ENCODE measurements around the gene PREX1. TPM values are rescaled to one million over a fixed set of nuclear protein-coding genes. Genes with fewer than 3 reads are reported as not detected.
A peak's percentile ranks its signal among the peaks of the same experiment; 100 is the strongest.

PREX1 gene
- total RNA-seq, 1 experiment from 2014 or later: 9.5 TPM

DNA sequence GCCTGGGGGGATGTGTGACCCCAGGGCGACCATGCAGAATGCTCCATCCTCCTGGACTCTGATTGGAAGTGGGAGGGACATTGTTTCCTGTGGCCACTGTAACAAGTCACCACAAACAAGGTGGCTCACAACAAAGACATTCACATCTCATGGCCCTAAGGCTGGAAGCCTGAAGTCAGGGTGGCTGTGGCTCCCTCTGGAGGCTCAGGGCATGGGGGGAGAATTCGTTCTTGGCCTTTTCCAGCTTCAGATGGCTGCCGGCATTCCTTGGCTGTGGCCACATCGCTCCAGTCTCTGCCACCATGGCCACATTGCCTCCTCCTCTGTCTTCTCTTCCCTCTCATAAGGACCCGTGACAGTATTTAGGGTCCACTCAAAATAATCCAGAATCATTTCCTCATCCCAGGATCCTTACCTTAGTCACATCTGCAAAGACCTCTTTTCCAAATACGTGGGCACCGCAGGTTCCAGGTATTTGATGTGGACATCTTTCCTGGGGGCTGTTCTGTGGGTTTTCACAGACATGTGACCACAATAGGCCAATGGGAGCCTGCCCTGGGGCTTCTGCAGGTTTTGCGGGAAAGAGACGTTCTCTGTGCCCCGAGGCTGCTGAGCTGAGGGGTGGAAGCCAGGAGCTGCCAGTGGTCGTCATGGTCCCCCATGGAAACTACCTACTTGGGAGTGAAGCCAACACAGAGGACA is 249.3 kb downstream of the PREX1 start:
- TF ChIP-seq, protein P1, sequence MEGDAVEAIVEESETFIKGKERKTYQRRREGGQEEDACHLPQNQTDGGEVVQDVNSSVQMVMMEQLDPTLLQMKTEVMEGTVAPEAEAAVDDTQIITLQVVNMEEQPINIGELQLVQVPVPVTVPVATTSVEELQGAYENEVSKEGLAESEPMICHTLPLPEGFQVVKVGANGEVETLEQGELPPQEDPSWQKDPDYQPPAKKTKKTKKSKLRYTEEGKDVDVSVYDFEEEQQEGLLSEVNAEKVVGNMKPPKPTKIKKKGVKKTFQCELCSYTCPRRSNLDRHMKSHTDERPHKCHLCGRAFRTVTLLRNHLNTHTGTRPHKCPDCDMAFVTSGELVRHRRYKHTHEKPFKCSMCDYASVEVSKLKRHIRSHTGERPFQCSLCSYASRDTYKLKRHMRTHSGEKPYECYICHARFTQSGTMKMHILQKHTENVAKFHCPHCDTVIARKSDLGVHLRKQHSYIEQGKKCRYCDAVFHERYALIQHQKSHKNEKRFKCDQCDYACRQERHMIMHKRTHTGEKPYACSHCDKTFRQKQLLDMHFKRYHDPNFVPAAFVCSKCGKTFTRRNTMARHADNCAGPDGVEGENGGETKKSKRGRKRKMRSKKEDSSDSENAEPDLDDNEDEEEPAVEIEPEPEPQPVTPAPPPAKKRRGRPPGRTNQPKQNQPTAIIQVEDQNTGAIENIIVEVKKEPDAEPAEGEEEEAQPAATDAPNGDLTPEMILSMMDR (IDR thresholded peaks at IDR 0.05; ENCODE audit: insufficient read depth in 1 of 2, low read depth in 1 of 2, low read length in 1 of 2, severe bottlenecking in 1 of 2, unreplicated experiment in 1 of 2): peak; percentile 10 to 41
- ChIA-PET POLR2A (interaction anchor here (0.6 kb wide), 1 partner anchor 38 kb away, joined by 3 read pairs; no protein-coding TSS in a partner anchor), CTCF (interaction anchor here (1.1 kb wide), 1 partner anchor 42 kb away, joined by 4 read pairs; no protein-coding TSS in a partner anchor)
- Mint-ChIP-seq H3K4me3 (ENCODE audit: unreplicated experiment) (no peak overlapping the region), H3K4me1 (ENCODE audit: low read depth, unreplicated experiment) (no peaks in the 10 kb centered on the region), H3K9me3 (ENCODE audit: unreplicated experiment) (no peaks in the 10 kb centered on the region), H3K27me3 (ENCODE audit: insufficient read depth, unreplicated experiment) (no peaks in the 10 kb centered on the region), H3K27ac (ENCODE audit: unreplicated experiment) (no peak overlapping the region), H3K36me3 (ENCODE audit: insufficient read depth, unreplicated experiment) (no peaks in the 10 kb centered on the region)
- no TSS peak for BruUV-seq (replicated peaks)
- no peaks in the 10 kb centered on the region; the same call in 1 of the 2 replicates for H3K4me1 ChIP-seq
- H3K27me3 ChIP-seq (replicated peaks; ENCODE audit: control insufficient read depth, insufficient read depth, low read length): no peaks in the 10 kb centered on the region
- intact Hi-C loops (cut with micrococcal nuclease; ENCODE audit: unreplicated experiment): loop anchor here (5.0 kb wide), 1 partner anchor 91 kb away; no protein-coding TSS in a partner anchor
- H3K4me3 ChIP-seq (ENCODE audit: low read depth, low read length): no peak overlapping the region
- H3K36me3 ChIP-seq (ENCODE audit: control insufficient read depth, insufficient read depth, low read length): no peaks in the 10 kb centered on the region
- DNase-seq: peak in 1 of 2 experiments; percentile 45
- H3K9me3 ChIP-seq: no peaks in the 10 kb centered on the region

DNA sequence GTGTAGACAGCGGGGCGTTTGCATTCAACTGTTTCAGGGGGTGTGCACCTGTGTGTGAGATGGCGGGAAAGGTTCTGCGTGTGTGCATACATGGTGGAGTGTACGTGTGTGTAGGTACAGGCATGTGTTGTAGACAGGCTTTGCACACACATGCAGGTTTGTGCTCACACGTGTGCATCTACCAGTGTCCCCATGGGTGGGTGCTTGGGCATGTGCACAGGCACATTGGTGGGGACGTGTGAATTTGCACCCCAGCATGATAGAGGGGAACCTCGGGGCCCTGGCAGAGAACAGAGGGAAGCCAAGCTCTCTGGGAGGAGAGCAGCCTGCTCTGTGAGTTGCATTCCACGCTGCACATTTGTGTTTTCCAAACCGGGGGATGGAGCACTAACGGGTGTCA is 250.2 kb downstream of the PREX1 start:
- TF ChIP-seq, protein P1 (IDR thresholded peaks at IDR 0.05; ENCODE audit: insufficient read depth in 1 of 2, low read depth in 1 of 2, low read length in 1 of 2, severe bottlenecking in 1 of 2, unreplicated experiment in 1 of 2): no peak
- Mint-ChIP-seq H3K27me3 (ENCODE audit: insufficient read depth, unreplicated experiment) (no peaks in the 10 kb centered on the region), H3K36me3 (ENCODE audit: insufficient read depth, unreplicated experiment) (no peaks in the 10 kb centered on the region), H3K4me1 (ENCODE audit: low read depth, unreplicated experiment) (no peaks in the 10 kb centered on the region), H3K9me3 (ENCODE audit: unreplicated experiment) (no peaks in the 10 kb centered on the region), H3K27ac (ENCODE audit: unreplicated experiment) (no peak overlapping the region), H3K4me3 (ENCODE audit: unreplicated experiment) (no peak overlapping the region)
- intact Hi-C loops (cut with micrococcal nuclease; ENCODE audit: unreplicated experiment): loop anchor here (5.0 kb wide), 1 partner anchor 90 kb away; no protein-coding TSS in a partner anchor
- ChIA-PET CTCF (no interaction called here), POLR2A (interaction anchor here (0.6 kb wide), 1 partner anchor 14 kb away, joined by 4 read pairs; no protein-coding TSS in a partner anchor)
- no peak for DNase-seq
- no peaks in the 10 kb centered on the region for H3K27me3 ChIP-seq (replicated peaks; ENCODE audit: control insufficient read depth, insufficient read depth, low read length)
- H3K4me3 ChIP-seq (ENCODE audit: low read depth, low read length): no peak overlapping the region
- no peaks in the 10 kb centered on the region for H3K36me3 ChIP-seq (ENCODE audit: control insufficient read depth, insufficient read depth, low read length)
- no TSS peak for BruUV-seq (replicated peaks)
- no peaks in the 10 kb centered on the region; the same call in 1 of the 2 replicates for H3K4me1 ChIP-seq
- H3K9me3 ChIP-seq: no peaks in the 10 kb centered on the region

DNA sequence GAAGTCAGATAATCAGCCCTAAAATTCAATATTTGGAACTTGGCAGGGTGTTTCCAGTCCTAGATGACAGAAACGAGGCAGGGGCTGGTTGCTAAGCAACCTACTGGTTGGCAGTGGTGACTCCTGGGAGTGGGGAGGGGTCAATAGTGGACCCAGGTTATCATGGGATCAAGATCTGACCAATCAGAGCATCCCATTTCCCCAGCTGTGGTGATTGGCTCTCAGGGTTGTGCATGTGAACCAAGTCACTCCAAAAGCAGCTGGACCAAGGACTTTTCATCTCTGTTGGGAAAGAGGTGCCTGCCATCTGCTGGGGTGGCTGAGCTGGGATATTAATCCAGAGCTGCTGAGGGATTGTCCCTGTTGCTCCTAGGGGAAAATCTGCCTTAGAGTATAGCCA is 253.4 kb downstream of the PREX1 start:
- Histone ChIP-seq H3K27me3 (replicated peaks; ENCODE audit: control insufficient read depth, insufficient read depth, low read length) (no peaks in the 10 kb centered on the region), H3K4me1 (0 out of 2 replicates have a peak, but pooled peaks cover 4% of the 10 kb centered on the region), H3K4me3 (ENCODE audit: low read depth, low read length) (no peak overlapping the region), H3K36me3 (ENCODE audit: control insufficient read depth, insufficient read depth, low read length) (no peaks in the 10 kb centered on the region), H3K9me3 (no peaks in the 10 kb centered on the region)
- Mint-ChIP-seq H3K4me1 (ENCODE audit: low read depth, unreplicated experiment) (no peaks in the 10 kb centered on the region), H3K9me3 (ENCODE audit: unreplicated experiment) (no peaks in the 10 kb centered on the region), H3K36me3 (ENCODE audit: insufficient read depth, unreplicated experiment) (no peaks in the 10 kb centered on the region), H3K27me3 (ENCODE audit: insufficient read depth, unreplicated experiment) (no peaks in the 10 kb centered on the region), H3K4me3 (ENCODE audit: unreplicated experiment) (no peak overlapping the region), H3K27ac (ENCODE audit: unreplicated experiment) (no peak overlapping the region)
- intact Hi-C loops (cut with micrococcal nuclease; ENCODE audit: unreplicated experiment): no loop called here
- TF ChIP-seq, protein P1 (IDR thresholded peaks at IDR 0.05; ENCODE audit: insufficient read depth in 1 of 2, low read depth in 1 of 2, low read length in 1 of 2, severe bottlenecking in 1 of 2, unreplicated experiment in 1 of 2): no peak
- DNase-seq: peak; percentile 71 to 82
- no TSS peak for BruUV-seq (replicated peaks)
- CTCF ChIA-PET: interaction anchor here (1.6 kb wide), 1 partner anchor 46 kb away, joined by 7 read pairs; no protein-coding TSS in a partner anchor
- POLR2A ChIA-PET: no interaction called here

Other genes starting within 250 kb of the PREX1 start
- 78.8 and 83.2 TPM in 2 replicates for gene ARFGEF2, start 93.7 kb upstream of the PREX1 start, total RNA-seq (2022)
- 316 and 324 TPM in 2 replicates for gene CSE1L, start 218.3 kb upstream of the PREX1 start, total RNA-seq (2022)

Measured in Caco-2 (cell line).